Skin epidermis (tissue), 12 donors: ENCODE data around the gene EML2.
A peak's percentile ranks its signal among the peaks of the same experiment; 100 is the strongest.
"Not testable (repeated sequence)": the region's sequence is repeated elsewhere in the genome, so short reads cannot be mapped to it uniquely, and the experiment has no call there.

Experiments used
- H3K27ac ChIP-seq, 21 experiments: fragments of 200-600 bp; sonication (generic) in 11 of 21; one replicate each; pipeline ENCODE4 v1.5.0; 2020; ENCODE audit warnings: mild to moderate bottlenecking in 3 of 21, inconsistent platforms in 2 of 21, moderate library complexity in 2 of 21
- H3K4me3 ChIP-seq, 7 experiments: fragments of 200-600 bp; sonication (generic) in 2 of 7; one replicate each; pipeline ENCODE4 v1.5.0; 2020; ENCODE audit warnings: inconsistent platforms in 2 of 7, mild to moderate bottlenecking in 2 of 7, moderate library complexity in 1 of 7

Gene EML2

GRCh38 chr19:45638930-45639729, at the start of gene EML2:
EML2 (minus strand) TSS chr19:45639397; CDS start chr19:45639376, 21 bp downstream.
- Histone ChIP-seq H3K27ac (peak within 1 kb of the TSS in 20 of 21 experiments; percentile 62 to 88 (median 81)), H3K4me3 (peak within 1 kb of the TSS; percentile 46 to 72 (median 64))

GRCh38 chr19:45687599-45687998, 48.4 kb upstream of the EML2 start:
- Histone ChIP-seq H3K4me3 (no peak overlapping the region), H3K27ac (no peak overlapping the region)

GRCh38 chr19:45685045-45685444, 45.8 kb upstream of the EML2 start:
- H3K4me3 ChIP-seq, result not testable (repeated sequence)

GRCh38 chr19:45682908-45683307, 43.7 kb upstream of the EML2 start:
- Histone ChIP-seq H3K4me3 (no peak overlapping the region), H3K27ac (peak overlapping the region in 1 of 21 experiments; percentile 55)

More at GRCh38 chr19:45685045-45685444, 45.8 kb upstream of the EML2 start:
- not testable (repeated sequence) for H3K27ac ChIP-seq

GRCh38 chr19:45682117-45682516, 42.9 kb upstream of the EML2 start:
- H3K27ac ChIP-seq, result peak overlapping the region in 15 of 21 experiments; percentile 0 to 71 (median 53)
- H3K4me3 ChIP-seq, result no peak overlapping the region

GRCh38 chr19:45681391-45682015, 42.3 kb upstream of the EML2 start:
- peak overlapping the region in 6 of 7 experiments; percentile 0 to 33 (median 20) for H3K4me3 ChIP-seq
- peak overlapping the region in 17 of 21 experiments; percentile 0 to 71 (median 52) for H3K27ac ChIP-seq

- H3K27ac ChIP-seq, result peak overlapping the region in 6 of 21 experiments; percentile 14 to 58 (median 48)
- H3K4me3 ChIP-seq, result peak overlapping the region; percentile 17 to 44 (median 30)
Measured at GRCh38 chr19:45677351-45678230, 38.4 kb upstream of the EML2 start.

- Histone ChIP-seq H3K4me3 (peak overlapping the region; percentile 17 to 44 (median 30)), H3K27ac (peak overlapping the region in 8 of 21 experiments; percentile 7 to 58 (median 48))
Measured at GRCh38 chr19:45676851-45677263, 37.7 kb upstream of the EML2 start.

- H3K27ac ChIP-seq, result no peak overlapping the region
- H3K4me3 ChIP-seq, result no peak overlapping the region
Measured at GRCh38 chr19:45674946-45675345, 35.7 kb upstream of the EML2 start.

GRCh38 chr19:45670670-45671453, 31.7 kb upstream of the EML2 start:
- Histone ChIP-seq H3K27ac (peak overlapping the region in 1 of 21 experiments; percentile 63), H3K4me3 (peak overlapping the region in 1 of 7 experiments; percentile 12)

- H3K27ac ChIP-seq, result peak overlapping the region in 11 of 21 experiments; percentile 1 to 75 (median 42)
Measured at GRCh38 chr19:45668342-45668871, 29.2 kb upstream of the EML2 start.

GRCh38 chr19:45667620-45668341, 28.6 kb upstream of the EML2 start, which contains the start of gene GIPR:
GIPR (plus strand) TSS chr19:45668221; CDS start chr19:45669521, 1,300 bp downstream.
- Histone ChIP-seq H3K4me3 (peak within 1 kb of the TSS; percentile 4 to 35 (median 26)), H3K27ac (peak within 1 kb of the TSS in 12 of 21 experiments; percentile 1 to 75 (median 37))

More at GRCh38 chr19:45668342-45668871, 29.2 kb upstream of the EML2 start:
- H3K4me3 ChIP-seq, result peak overlapping the region; percentile 4 to 35 (median 26)

GRCh38 chr19:45664575-45664974, 25.4 kb upstream of the EML2 start:
- Histone ChIP-seq H3K27ac (no peak overlapping the region), H3K4me3 (no peak overlapping the region)

- H3K27ac ChIP-seq, result no peak overlapping the region
- no peak overlapping the region for H3K4me3 ChIP-seq
Measured at GRCh38 chr19:45663800-45664199, 24.6 kb upstream of the EML2 start.

GRCh38 chr19:45660636-45661035, 21.4 kb upstream of the EML2 start:
- Histone ChIP-seq H3K4me3 (no peak overlapping the region), H3K27ac (no peak overlapping the region)

- Histone ChIP-seq H3K4me3 (no peak overlapping the region), H3K27ac (no peak overlapping the region)
Measured at GRCh38 chr19:45659096-45659729, 20.0 kb upstream of the EML2 start.

GRCh38 chr19:45657520-45658167, 18.4 kb upstream of the EML2 start:
- Histone ChIP-seq H3K4me3 (no peak overlapping the region), H3K27ac (no peak overlapping the region)
